HepG2 (cell line): ENCODE measurements around the gene OR5M10. TPM values are rescaled to one million over a fixed set of nuclear protein-coding genes. Genes with fewer than 3 reads are reported as not detected.

Source experiments
- JDP2 ChIP-seq: sonication (generic); formaldehyde crosslinking; IDR thresholded peaks from 2 replicates; pipeline ENCODE4 v1.8.1; 2022; ENCODE audit warnings: missing genetic modification reagents, borderline replicate concordance
- KLF11 ChIP-seq: IDR thresholded peaks from 2 replicates; pipeline ENCODE4 v1.6.1; 2016; ENCODE audit warnings: missing compliant biosample characterization
- MLLT10 ChIP-seq: sonication (generic); formaldehyde crosslinking; IDR thresholded peaks from 2 replicates; pipeline ENCODE4 v1.4.0; 2020; ENCODE audit warnings: missing genetic modification reagents
- MXD4 ChIP-seq: IDR thresholded peaks from 2 replicates; pipeline ENCODE4 v1.6.1; 2016; ENCODE audit warnings: mild to moderate bottlenecking, missing biosample characterization, missing genetic modification reagents
- NFE2L2 ChIP-seq: fragments of 150-350 bp; IDR thresholded peaks from 2 replicates; pipeline ENCODE4 v1.6.1; 2014; ENCODE audit warnings: low read length
- STAG1 ChIP-seq: sonication (generic); formaldehyde crosslinking; IDR thresholded peaks from 2 replicates; pipeline ENCODE4 v1.4.0; 2020; ENCODE audit warnings: missing genetic modification reagents
- TOE1 ChIP-seq: sonication (generic); formaldehyde crosslinking; IDR thresholded peaks from 2 replicates; pipeline ENCODE4 v1.4.0; 2020; ENCODE audit warnings: mild to moderate bottlenecking, missing genetic modification reagents
- ZFP37 ChIP-seq: sonication (generic); formaldehyde crosslinking; IDR thresholded peaks from 2 replicates; pipeline ENCODE4 v1.4.0; 2020; ENCODE audit warnings: missing genetic modification reagents, borderline replicate concordance
- ZNF225 ChIP-seq: sonication (generic); formaldehyde crosslinking; IDR thresholded peaks from 2 replicates; pipeline ENCODE4 v1.4.0; 2020; ENCODE audit warnings: mild to moderate bottlenecking, missing genetic modification reagents
- ZNF383 ChIP-seq: sonication (generic); formaldehyde crosslinking; IDR thresholded peaks from 2 replicates; pipeline ENCODE4 v1.4.0; 2020; ENCODE audit warnings: missing genetic modification reagents, mild to moderate bottlenecking, borderline replicate concordance
- ZNF703 ChIP-seq: sonication (generic); formaldehyde crosslinking; IDR thresholded peaks from 2 replicates; pipeline ENCODE4 v1.5.1; 2020; ENCODE audit warnings: missing genetic modification reagents, mild to moderate bottlenecking, moderate library complexity, borderline replicate concordance
- polyA plus RNA-seq, 8 experiments: library from polyadenylated mRNA; depleted of rRNA in 3 of 8; stranded (reverse) in 7 of 8; unstranded in 1 of 8; fragments of >200 nt; fragmentation: Illumina TruSeq in 4 of 8; extraction: Trizol in 4 of 8; gene quantifications; 2 replicates each; pipeline versions ENCODE4 v1.2.1 to v1.2.3, GENCODE V29; 2011 to 2016; ENCODE audit warnings: low read depth in 4 of 8, missing spikeins in 1 of 8, mixed read lengths in 1 of 8; ENCODE audit not compliant: insufficient read depth in 1 of 8
- total RNA-seq, 5 experiments: library from RNA; depleted of rRNA; stranded (reverse); fragments of >200 nt; fragmentation: Illumina TruSeq; extraction: Trizol; gene quantifications; 2 replicates each; pipeline ENCODE4 v1.2.3, GENCODE V29; 2016; ENCODE audit warnings: low read depth in 1 of 5
- TF ChIP-seq, protein P1 (sequence below), 2 experiments: sonication (generic) in 1 of 2; formaldehyde crosslinking in 1 of 2; IDR thresholded peaks; 2 replicates each; pipeline versions ENCODE4 v1.4.0 to v1.6.1; 2016 to 2020; ENCODE audit warnings: borderline replicate concordance in 1 of 2, low read depth in 1 of 2, mild to moderate bottlenecking in 1 of 2, missing genetic modification reagents in 1 of 2
- TF ChIP-seq, protein P2 (sequence below): sonication (generic); formaldehyde crosslinking; IDR thresholded peaks from 2 replicates; pipeline ENCODE4 v1.5.0; 2020; ENCODE audit warnings: mild to moderate bottlenecking, missing genetic modification reagents
- TF ChIP-seq, protein P3 (sequence below): sonication (generic); formaldehyde crosslinking; IDR thresholded peaks from 2 replicates; pipeline ENCODE4 v1.8.0; 2022; ENCODE audit warnings: mild to moderate bottlenecking, missing genetic modification reagents, moderate library complexity
- TF ChIP-seq, protein P4 (sequence below): sonication (generic); formaldehyde crosslinking; IDR thresholded peaks from 2 replicates; pipeline ENCODE4 v1.5.0; 2020; ENCODE audit warnings: mild to moderate bottlenecking, missing genetic modification reagents, moderate library complexity
- TF ChIP-seq, protein P5 (sequence below): IDR thresholded peaks from 2 replicates; pipeline ENCODE4 v1.4.0; 2020; ENCODE audit warnings: mild to moderate bottlenecking, missing genetic modification reagents

Gene OR5M10
- total and polyA plus RNA-seq, 2 of the 13 experiments (the other 11 are each of a cell fraction or from before 2014, with no cell fraction given): not detected

DNA sequence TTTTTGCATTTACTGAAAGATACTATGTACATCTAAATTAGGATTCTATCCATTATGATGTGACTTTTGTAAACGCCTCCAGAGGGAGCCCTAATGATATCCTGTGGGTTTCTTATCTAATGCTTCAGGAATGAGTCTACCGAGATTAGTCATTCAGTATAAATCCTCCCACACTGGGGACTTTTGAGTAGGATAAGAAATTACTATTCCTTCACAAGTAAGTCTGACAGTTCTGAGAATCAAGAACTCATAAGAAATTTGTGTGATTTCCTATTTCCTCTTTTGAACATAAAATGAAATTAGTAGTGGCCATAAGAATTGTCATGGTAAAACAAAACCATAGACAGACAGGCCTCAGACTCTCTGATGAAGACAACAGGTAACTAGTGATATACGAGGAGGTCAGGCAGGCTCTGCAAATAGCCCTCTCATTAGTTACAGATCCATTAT lies 47.2 kb upstream of the OR5M10 start (continued):
- TF ChIP-seq KLF11: no peak
- TF ChIP-seq MXD4 (CRISPR knock-in tag): no peak
- TF ChIP-seq TOE1 (CRISPR knock-in tag): no peak
- peak; percentile 23; the same call in 1 of the 2 replicates for TF ChIP-seq STAG1 (CRISPR knock-in tag)
- no peak for TF ChIP-seq ZNF225 (CRISPR knock-in tag)
- TF ChIP-seq, protein P1, sequence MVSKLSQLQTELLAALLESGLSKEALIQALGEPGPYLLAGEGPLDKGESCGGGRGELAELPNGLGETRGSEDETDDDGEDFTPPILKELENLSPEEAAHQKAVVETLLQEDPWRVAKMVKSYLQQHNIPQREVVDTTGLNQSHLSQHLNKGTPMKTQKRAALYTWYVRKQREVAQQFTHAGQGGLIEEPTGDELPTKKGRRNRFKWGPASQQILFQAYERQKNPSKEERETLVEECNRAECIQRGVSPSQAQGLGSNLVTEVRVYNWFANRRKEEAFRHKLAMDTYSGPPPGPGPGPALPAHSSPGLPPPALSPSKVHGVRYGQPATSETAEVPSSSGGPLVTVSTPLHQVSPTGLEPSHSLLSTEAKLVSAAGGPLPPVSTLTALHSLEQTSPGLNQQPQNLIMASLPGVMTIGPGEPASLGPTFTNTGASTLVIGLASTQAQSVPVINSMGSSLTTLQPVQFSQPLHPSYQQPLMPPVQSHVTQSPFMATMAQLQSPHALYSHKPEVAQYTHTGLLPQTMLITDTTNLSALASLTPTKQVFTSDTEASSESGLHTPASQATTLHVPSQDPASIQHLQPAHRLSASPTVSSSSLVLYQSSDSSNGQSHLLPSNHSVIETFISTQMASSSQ (IDR thresholded peaks at IDR 0.05; ENCODE audit: low read depth): no peak
- TF ChIP-seq, protein P1 (CRISPR knock-in tag; IDR thresholded peaks at IDR 0.05; ENCODE audit: borderline replicate concordance): no peak
- no peak for TF ChIP-seq ZNF703 (CRISPR knock-in tag)
- TF ChIP-seq, protein P2, sequence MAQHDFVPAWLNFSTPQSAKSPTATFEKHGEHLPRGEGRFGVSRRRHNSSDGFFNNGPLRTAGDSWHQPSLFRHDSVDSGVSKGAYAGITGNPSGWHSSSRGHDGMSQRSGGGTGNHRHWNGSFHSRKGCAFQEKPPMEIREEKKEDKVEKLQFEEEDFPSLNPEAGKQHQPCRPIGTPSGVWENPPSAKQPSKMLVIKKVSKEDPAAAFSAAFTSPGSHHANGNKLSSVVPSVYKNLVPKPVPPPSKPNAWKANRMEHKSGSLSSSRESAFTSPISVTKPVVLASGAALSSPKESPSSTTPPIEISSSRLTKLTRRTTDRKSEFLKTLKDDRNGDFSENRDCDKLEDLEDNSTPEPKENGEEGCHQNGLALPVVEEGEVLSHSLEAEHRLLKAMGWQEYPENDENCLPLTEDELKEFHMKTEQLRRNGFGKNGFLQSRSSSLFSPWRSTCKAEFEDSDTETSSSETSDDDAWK (CRISPR knock-in tag): no peak
- TF ChIP-seq, protein P3, sequence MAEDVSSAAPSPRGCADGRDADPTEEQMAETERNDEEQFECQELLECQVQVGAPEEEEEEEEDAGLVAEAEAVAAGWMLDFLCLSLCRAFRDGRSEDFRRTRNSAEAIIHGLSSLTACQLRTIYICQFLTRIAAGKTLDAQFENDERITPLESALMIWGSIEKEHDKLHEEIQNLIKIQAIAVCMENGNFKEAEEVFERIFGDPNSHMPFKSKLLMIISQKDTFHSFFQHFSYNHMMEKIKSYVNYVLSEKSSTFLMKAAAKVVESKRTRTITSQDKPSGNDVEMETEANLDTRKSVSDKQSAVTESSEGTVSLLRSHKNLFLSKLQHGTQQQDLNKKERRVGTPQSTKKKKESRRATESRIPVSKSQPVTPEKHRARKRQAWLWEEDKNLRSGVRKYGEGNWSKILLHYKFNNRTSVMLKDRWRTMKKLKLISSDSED (CRISPR knock-in tag): no peak
- no peak for TF ChIP-seq ZFP37 (CRISPR knock-in tag)
- TF ChIP-seq, protein P4, sequence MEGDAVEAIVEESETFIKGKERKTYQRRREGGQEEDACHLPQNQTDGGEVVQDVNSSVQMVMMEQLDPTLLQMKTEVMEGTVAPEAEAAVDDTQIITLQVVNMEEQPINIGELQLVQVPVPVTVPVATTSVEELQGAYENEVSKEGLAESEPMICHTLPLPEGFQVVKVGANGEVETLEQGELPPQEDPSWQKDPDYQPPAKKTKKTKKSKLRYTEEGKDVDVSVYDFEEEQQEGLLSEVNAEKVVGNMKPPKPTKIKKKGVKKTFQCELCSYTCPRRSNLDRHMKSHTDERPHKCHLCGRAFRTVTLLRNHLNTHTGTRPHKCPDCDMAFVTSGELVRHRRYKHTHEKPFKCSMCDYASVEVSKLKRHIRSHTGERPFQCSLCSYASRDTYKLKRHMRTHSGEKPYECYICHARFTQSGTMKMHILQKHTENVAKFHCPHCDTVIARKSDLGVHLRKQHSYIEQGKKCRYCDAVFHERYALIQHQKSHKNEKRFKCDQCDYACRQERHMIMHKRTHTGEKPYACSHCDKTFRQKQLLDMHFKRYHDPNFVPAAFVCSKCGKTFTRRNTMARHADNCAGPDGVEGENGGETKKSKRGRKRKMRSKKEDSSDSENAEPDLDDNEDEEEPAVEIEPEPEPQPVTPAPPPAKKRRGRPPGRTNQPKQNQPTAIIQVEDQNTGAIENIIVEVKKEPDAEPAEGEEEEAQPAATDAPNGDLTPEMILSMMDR (CRISPR knock-in tag): peak; percentile 26; the same call in 1 of the 2 replicates
- no peak for TF ChIP-seq NFE2L2
- TF ChIP-seq, protein P5, sequence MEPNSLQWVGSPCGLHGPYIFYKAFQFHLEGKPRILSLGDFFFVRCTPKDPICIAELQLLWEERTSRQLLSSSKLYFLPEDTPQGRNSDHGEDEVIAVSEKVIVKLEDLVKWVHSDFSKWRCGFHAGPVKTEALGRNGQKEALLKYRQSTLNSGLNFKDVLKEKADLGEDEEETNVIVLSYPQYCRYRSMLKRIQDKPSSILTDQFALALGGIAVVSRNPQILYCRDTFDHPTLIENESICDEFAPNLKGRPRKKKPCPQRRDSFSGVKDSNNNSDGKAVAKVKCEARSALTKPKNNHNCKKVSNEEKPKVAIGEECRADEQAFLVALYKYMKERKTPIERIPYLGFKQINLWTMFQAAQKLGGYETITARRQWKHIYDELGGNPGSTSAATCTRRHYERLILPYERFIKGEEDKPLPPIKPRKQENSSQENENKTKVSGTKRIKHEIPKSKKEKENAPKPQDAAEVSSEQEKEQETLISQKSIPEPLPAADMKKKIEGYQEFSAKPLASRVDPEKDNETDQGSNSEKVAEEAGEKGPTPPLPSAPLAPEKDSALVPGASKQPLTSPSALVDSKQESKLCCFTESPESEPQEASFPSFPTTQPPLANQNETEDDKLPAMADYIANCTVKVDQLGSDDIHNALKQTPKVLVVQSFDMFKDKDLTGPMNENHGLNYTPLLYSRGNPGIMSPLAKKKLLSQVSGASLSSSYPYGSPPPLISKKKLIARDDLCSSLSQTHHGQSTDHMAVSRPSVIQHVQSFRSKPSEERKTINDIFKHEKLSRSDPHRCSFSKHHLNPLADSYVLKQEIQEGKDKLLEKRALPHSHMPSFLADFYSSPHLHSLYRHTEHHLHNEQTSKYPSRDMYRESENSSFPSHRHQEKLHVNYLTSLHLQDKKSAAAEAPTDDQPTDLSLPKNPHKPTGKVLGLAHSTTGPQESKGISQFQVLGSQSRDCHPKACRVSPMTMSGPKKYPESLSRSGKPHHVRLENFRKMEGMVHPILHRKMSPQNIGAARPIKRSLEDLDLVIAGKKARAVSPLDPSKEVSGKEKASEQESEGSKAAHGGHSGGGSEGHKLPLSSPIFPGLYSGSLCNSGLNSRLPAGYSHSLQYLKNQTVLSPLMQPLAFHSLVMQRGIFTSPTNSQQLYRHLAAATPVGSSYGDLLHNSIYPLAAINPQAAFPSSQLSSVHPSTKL (CRISPR knock-in tag): no peak
- no peak for TF ChIP-seq MLLT10 (CRISPR knock-in tag)
- TF ChIP-seq JDP2 (CRISPR knock-in tag): no peak
- no peak for TF ChIP-seq ZNF383 (CRISPR knock-in tag)
- TF ChIP-seq, all 625 proteins: peak for 4
